Measurements from ENCODE around the gene DOCK11.
"Not testable (repeated sequence)": the region's sequence is repeated elsewhere in the genome, so short reads cannot be mapped to it uniquely, and the experiment has no call there.

Gene DOCK11

GRCh38 chrX:118570209-118570608, 74.6 kb downstream of the DOCK11 start:
- H3K27ac ChIP-seq, result no peak overlapping the region
- TF ChIP-seq, protein P1, sequence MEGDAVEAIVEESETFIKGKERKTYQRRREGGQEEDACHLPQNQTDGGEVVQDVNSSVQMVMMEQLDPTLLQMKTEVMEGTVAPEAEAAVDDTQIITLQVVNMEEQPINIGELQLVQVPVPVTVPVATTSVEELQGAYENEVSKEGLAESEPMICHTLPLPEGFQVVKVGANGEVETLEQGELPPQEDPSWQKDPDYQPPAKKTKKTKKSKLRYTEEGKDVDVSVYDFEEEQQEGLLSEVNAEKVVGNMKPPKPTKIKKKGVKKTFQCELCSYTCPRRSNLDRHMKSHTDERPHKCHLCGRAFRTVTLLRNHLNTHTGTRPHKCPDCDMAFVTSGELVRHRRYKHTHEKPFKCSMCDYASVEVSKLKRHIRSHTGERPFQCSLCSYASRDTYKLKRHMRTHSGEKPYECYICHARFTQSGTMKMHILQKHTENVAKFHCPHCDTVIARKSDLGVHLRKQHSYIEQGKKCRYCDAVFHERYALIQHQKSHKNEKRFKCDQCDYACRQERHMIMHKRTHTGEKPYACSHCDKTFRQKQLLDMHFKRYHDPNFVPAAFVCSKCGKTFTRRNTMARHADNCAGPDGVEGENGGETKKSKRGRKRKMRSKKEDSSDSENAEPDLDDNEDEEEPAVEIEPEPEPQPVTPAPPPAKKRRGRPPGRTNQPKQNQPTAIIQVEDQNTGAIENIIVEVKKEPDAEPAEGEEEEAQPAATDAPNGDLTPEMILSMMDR (conservative IDR thresholded peaks at IDR 0.05; ENCODE audit: low read depth), result no peak
- POLR2A ChIA-PET (ENCODE audit: low non-redundant PET), result no interaction called here
- CTCF ChIA-PET, result interaction anchor here (0.6 kb wide), 1 partner anchor 191 kb away, joined by 4 read pairs; no protein-coding TSS in a partner anchor
- no peak for DNase-seq (ENCODE audit: low spot score)

GRCh38 chrX:118571836-118572235, 76.2 kb downstream of the DOCK11 start:
- TF ChIP-seq, protein P1 (conservative IDR thresholded peaks at IDR 0.05; ENCODE audit: low read depth), result no peak
- no peak overlapping the region for H3K27ac ChIP-seq
- no peak for DNase-seq (ENCODE audit: low spot score)
- ChIA-PET POLR2A (ENCODE audit: low non-redundant PET) (no interaction called here), CTCF (no interaction called here)

DNA sequence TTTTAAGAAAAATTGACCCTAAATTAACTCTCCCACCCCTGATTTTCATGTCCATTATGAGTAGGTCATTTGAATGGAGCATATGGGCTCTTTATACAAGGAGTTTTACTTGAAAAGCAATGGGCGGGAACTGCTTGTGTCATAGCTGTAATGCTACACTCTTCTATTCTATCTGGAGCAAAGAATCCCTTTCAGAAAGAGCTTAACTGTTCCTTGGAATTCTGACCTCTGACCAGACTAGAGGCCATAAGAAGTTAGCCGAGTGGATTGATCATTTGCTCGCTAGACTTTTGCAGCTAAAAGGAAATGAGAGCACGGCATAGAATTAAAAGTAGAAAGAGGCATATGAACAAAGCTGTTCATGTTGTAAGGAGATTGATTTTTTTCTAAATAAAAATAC, 79.1 kb downstream of the DOCK11 start:
- TF ChIP-seq, protein P1 (conservative IDR thresholded peaks at IDR 0.05; ENCODE audit: low read depth), result no peak
- no peak overlapping the region for H3K27ac ChIP-seq
- no peak for DNase-seq (ENCODE audit: low spot score)
- CTCF ChIA-PET, result no interaction called here
- POLR2A ChIA-PET (ENCODE audit: low non-redundant PET), result no interaction called here

DNA sequence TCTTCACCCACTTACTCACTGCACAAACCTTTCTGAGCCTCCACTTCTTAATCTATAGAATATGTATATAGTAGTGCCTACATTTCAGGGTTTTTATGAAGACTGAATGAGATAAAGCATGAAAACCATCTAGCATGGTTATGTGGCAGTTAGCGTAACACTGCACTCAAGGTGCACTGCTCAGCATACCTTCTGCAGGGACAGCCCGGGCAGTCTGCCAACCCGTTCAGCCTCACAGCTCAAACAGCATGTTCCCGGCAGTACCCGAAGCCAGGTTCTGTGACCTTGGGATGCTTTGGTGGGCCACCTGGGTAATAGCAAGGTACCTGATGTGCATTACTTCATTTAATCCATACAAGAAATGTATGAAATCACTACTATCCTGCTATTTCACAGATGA, 81.4 kb downstream of the DOCK11 start:
- H3K27ac ChIP-seq, result no peak overlapping the region
- ChIA-PET CTCF (no interaction called here), POLR2A (ENCODE audit: low non-redundant PET) (no interaction called here)
- TF ChIP-seq, protein P1 (conservative IDR thresholded peaks at IDR 0.05; ENCODE audit: low read depth), result no peak
- no peak for DNase-seq (ENCODE audit: low spot score)

- no peak overlapping the region for H3K27ac ChIP-seq
- TF ChIP-seq, protein P1 (conservative IDR thresholded peaks at IDR 0.05; ENCODE audit: low read depth), result no peak
- CTCF ChIA-PET, result no interaction called here
- DNase-seq (ENCODE audit: low spot score), result no peak
- POLR2A ChIA-PET (ENCODE audit: low non-redundant PET), result no interaction called here
Observed at GRCh38 chrX:118579417-118579816, 83.8 kb downstream of the DOCK11 start.

DNA sequence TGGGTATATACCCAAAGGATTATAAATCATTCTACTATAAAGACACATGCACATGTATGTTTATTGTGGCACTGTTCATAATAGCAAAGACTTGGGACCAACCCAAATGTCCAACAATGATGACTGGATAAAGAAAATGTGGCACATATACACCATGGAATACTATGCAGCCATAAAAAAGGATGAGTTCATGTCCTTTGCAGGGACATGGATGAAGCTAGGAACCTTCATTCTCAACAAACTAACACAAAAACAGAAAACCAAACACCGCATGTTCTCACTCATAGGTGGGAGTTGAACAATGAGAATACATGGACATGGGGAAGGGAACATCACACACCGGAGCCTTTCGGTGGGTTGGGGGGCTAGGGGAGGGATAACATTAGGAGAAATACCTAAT, 87.3 kb downstream of the DOCK11 start:
- POLR2A ChIA-PET (ENCODE audit: low non-redundant PET); CTCF ChIA-PET; H3K27ac ChIP-seq; DNase-seq (ENCODE audit: low spot score): not testable (repeated sequence)

- no peak overlapping the region for H3K27ac ChIP-seq
- ChIA-PET POLR2A (ENCODE audit: low non-redundant PET) (no interaction called here), CTCF (interaction anchor here (0.7 kb wide), 1 partner anchor 88 kb away, joined by 5 read pairs; the partner anchor contains the start of gene DOCK11)
- TF ChIP-seq, protein P1 (conservative IDR thresholded peaks at IDR 0.05; ENCODE audit: low read depth), result no peak
- no peak for DNase-seq (ENCODE audit: low spot score)
Observed at GRCh38 chrX:118583781-118584180, 88.2 kb downstream of the DOCK11 start.
